Esophagus squamous epithelium (tissue), 5 donors: ENCODE data around the gene OVCA2. TPM values are rescaled to one million over a fixed set of nuclear protein-coding genes. Genes with fewer than 3 reads are reported as not detected.

Experiments used
- DNase-seq: peaks from one replicate; lab custom pipeline; 2025; lab: John Stamatoyannopoulos, UW
- H3K27ac ChIP-seq, 4 donors: fragments of 200-600 bp; sonication (generic); one replicate each; pipeline ENCODE4 v1.5.1; 2016 to 2019; ENCODE audit warnings: mild to moderate bottlenecking in 1 of 4
- H3K27me3 ChIP-seq, 4 donors: fragments of 200-600 bp; sonication (generic); 1 replicate in 3 of 4; 2 replicates in 1 of 4; pipeline versions ENCODE4 v1.5.1 to v1.6.0; 2017 to 2021; ENCODE audit warnings: antibody characterized with exemption in 1 of 4
- H3K36me3 ChIP-seq, 3 donors: fragments of 200-600 bp; sonication (generic); one replicate each; pipeline ENCODE4 v1.5.1; 2016 to 2019
- H3K4me1 ChIP-seq, 3 donors: fragments of 200-600 bp; sonication (generic); one replicate each; pipeline ENCODE4 v1.5.1; 2017 to 2019
- H3K4me3 ChIP-seq, 4 donors: fragments of 200-600 bp; sonication (generic); 1 replicate in 3 of 4; 2 replicates in 1 of 4; pipeline ENCODE4 v1.5.1; 2016 to 2019; ENCODE audit warnings: mild to moderate bottlenecking in 2 of 4, moderate library complexity in 1 of 4
- H3K9me3 ChIP-seq, 3 donors: fragments of 200-600 bp; sonication (generic); one replicate each; pipeline ENCODE4 v1.5.1; 2016 to 2019
- POLR2A ChIP-seq, 4 donors: fragments of 450-650 bp; IDR thresholded peaks; one replicate each; pipeline ENCODE4 v1.6.1; 2017; ENCODE audit warnings: antibody characterized with exemption in 4 of 4, mild to moderate bottlenecking in 4 of 4, moderate library complexity in 3 of 4
- WGBS, 2 donors: methylation state at CpG; one replicate each; pipeline ENCODE4 v1.1.5; 2018; 5-methylcytosine and 5-hydroxymethylcytosine counted together
- intact Hi-C: fragments of 100-400 bp; cut with DNase I; formaldehyde crosslinking; loops from one replicate; pipeline ENCODE4 v1.15.0; 2022
- small RNA-seq, 4 donors: library from RNA; depleted of rRNA; stranded (forward); fragments of <200 nt; gene quantifications; one replicate each; pipeline ENCODE3, GENCODE V24; 2016
- total RNA-seq, 4 donors: library from RNA; depleted of rRNA; stranded (reverse); fragments of >200 nt; gene quantifications; one replicate each; pipeline ENCODE4 v1.1.0, GENCODE V29; 2016
- TF ChIP-seq, protein P1 (sequence below), 6 experiments: fragments of 450-650 bp in 4 of 6; fragments of 200-600 bp in 2 of 6; sonication (generic) in 2 of 6; IDR thresholded peaks; one replicate each; pipeline ENCODE4 v1.5.1; 2016 to 2019; ENCODE audit warnings: antibody characterized with exemption in 6 of 6, mild to moderate bottlenecking in 4 of 6, moderate library complexity in 4 of 6
- donor health status: DM: yes; HTN: yes; CAD: no.

Gene OVCA2
- total RNA-seq, 4 donors from 2014 or later, result 42.3 to 70.5 (median 53.2) TPM

DNA sequence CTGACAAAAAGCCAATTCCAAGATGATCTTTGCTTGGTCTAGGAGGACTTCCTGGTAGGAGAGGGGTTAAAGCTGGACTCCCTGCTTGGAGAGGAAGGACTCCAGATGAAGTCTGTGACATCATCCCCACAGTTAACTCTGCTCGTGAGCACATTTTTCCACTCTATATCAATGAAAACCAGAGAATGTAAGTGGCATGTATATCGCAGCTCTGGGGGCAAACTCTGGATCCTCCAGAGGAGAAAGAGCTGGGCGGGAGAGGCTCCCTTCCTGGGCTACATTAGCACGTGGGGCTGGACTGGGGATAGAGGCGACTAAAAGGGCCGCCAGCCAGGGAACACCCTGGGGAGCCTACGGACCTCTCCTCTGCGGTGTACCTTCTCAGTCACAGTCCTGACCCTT lies 47.2 kb downstream of the OVCA2 start:
- peak overlapping the region; percentile 63 to 90 (median 85) for H3K27ac ChIP-seq
- TF ChIP-seq, protein P1, sequence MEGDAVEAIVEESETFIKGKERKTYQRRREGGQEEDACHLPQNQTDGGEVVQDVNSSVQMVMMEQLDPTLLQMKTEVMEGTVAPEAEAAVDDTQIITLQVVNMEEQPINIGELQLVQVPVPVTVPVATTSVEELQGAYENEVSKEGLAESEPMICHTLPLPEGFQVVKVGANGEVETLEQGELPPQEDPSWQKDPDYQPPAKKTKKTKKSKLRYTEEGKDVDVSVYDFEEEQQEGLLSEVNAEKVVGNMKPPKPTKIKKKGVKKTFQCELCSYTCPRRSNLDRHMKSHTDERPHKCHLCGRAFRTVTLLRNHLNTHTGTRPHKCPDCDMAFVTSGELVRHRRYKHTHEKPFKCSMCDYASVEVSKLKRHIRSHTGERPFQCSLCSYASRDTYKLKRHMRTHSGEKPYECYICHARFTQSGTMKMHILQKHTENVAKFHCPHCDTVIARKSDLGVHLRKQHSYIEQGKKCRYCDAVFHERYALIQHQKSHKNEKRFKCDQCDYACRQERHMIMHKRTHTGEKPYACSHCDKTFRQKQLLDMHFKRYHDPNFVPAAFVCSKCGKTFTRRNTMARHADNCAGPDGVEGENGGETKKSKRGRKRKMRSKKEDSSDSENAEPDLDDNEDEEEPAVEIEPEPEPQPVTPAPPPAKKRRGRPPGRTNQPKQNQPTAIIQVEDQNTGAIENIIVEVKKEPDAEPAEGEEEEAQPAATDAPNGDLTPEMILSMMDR (IDR thresholded peaks at IDR 0.05), result no peak
- no peak for TF ChIP-seq POLR2A (IDR thresholded peaks at IDR 0.05)
- DNase-seq, result no peak
- H3K27me3 ChIP-seq, result no peaks in the 10 kb centered on the region
- intact Hi-C loops, result no loop called here
- peaks cover 42 to 89% (median 51%) of the 10 kb centered on the region in 3 donors for H3K4me1 ChIP-seq
- WGBS, 2 donors, result 44 to 45% methylated on average over 8 of the region's 8 CpGs
- H3K9me3 ChIP-seq, result no peaks in the 10 kb centered on the region
- peak overlapping the region in 3 of 4 donors; percentile 28 to 51 (median 35) for H3K4me3 ChIP-seq
- H3K36me3 ChIP-seq, result peaks cover 0 to 13% (median 0%) of the 10 kb centered on the region in 3 donors

DNA sequence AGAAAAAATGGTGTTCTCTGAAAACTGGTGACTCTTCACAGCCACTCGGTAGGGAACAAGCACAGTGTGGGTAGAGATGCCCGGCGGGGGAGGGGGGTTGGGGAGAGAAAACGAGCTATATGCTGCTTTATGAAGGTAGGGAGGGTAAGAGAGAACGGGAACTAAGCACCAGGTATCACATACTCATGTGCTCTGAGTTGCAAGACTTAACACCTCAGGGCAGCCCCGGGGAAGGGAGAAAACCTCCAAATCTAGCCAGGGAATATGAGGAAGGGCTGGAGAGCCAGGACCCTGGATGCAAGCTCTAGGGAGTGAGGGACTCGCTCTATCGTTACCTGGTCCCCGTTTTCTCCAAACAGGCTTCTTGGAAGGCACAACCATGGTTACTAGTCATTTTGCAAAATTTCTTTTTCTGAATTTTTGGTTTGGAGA lies 48.4 kb downstream of the OVCA2 start:
- no peak for DNase-seq
- intact Hi-C loops, result loop anchor here (10.0 kb wide), 1 partner anchor 155 kb away; no protein-coding TSS in a partner anchor
- TF ChIP-seq, protein P1 (IDR thresholded peaks at IDR 0.05), result no peak
- TF ChIP-seq POLR2A (IDR thresholded peaks at IDR 0.05), result no peak
- Histone ChIP-seq H3K36me3 (peaks cover 0 to 11% (median 0%) of the 10 kb centered on the region in 3 donors), H3K27ac (peak overlapping the region in 3 of 4 donors; percentile 84 to 90 (median 86)), H3K4me1 (peaks cover 35 to 89% (median 47%) of the 10 kb centered on the region in 3 donors), H3K27me3 (no peaks in the 10 kb centered on the region), H3K4me3 (peak overlapping the region in 1 of 4 donors; percentile 51), H3K9me3 (no peaks in the 10 kb centered on the region)
- 53 to 77% methylated on average over 9 of the region's 9 CpGs for WGBS, 2 donors

DNA sequence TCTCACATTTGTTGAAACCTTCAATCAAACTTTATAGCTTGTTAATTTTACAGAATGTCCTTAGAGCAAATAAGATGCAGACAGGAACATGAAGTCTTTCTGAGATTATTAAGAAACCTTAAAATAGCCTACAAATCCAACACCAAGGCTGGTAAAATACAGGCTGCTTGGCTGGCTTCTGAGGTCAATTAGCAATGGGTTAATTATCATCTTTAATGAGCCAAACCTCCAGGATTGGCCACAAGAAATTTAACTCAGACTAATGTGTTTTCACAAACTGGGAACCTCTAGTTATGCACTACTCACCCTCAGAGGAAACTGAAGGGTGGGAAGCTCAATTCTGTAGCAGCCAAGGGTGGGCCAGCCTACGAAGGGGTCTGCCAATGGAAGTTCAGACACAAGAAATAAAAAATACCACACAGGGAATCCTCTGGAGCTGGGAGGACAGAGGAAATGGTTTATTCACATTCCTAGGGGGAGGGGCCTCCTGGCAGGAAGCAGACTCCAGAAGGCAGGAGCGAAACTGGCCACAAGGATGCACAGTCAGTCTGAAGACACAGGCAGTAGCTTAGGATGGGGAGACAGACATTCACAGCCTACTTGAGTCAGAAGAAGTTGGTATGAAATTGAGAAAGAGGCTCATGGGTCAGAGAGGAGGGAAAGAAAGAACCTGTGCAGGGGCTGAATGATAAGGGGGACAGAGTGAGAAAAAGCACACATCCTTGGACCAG lies 49.1 kb downstream of the OVCA2 start:
- intact Hi-C loops, result loop anchor here (10.0 kb wide), 1 partner anchor 154 kb away; no protein-coding TSS in a partner anchor

DNA sequence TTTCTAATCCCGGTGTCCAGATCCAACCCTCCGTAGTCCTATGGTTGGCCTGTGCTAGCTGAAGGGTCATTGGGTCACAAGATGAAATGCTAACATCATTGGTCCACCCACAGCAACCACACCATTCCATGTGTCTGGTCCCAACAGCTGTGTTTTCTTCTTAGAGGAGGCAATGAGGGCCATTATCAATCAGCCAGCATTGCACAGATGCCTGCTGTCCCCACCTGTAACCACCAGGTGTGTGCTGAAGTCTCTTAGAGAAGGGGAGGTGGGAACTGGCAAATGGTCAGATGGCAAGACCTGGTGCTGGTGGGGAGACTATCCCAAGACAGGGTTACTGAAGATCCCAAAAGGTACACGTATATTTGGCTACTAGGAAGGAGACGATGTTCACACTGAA lies 50.4 kb downstream of the OVCA2 start:
- no peak for DNase-seq
- WGBS, 2 donors, result 83 to 92% methylated on average over 2 to 4 of the region's 4 CpGs
- Histone ChIP-seq H3K36me3 (no peaks in the 10 kb centered on the region), H3K27ac (peak overlapping the region in 1 of 4 donors; percentile 8), H3K9me3 (no peaks in the 10 kb centered on the region), H3K4me1 (peaks cover 28 to 75% (median 39%) of the 10 kb centered on the region in 3 donors), H3K27me3 (no peaks in the 10 kb centered on the region), H3K4me3 (no peak overlapping the region)
- TF ChIP-seq POLR2A (IDR thresholded peaks at IDR 0.05), result no peak
- TF ChIP-seq, protein P1 (IDR thresholded peaks at IDR 0.05), result no peak
- intact Hi-C loops, result loop anchor here (10.0 kb wide), 1 partner anchor 153 kb away; no protein-coding TSS in a partner anchor

More for the DNA sequence above, 49.1 kb downstream of the OVCA2 start:
- H3K9me3 ChIP-seq, result no peaks in the 10 kb centered on the region
- TF ChIP-seq, protein P1 (IDR thresholded peaks at IDR 0.05), result peak in 2 of 6 experiments; percentile 13 to 32
- no peak for TF ChIP-seq POLR2A (IDR thresholded peaks at IDR 0.05)
- H3K27ac ChIP-seq, result peak overlapping the region; percentile 2 to 90 (median 85)
- H3K27me3 ChIP-seq, result no peaks in the 10 kb centered on the region
- no peak for DNase-seq
- H3K4me1 ChIP-seq, result peaks cover 33 to 88% (median 42%) of the 10 kb centered on the region in 3 donors
- WGBS, 2 donors, result 52 to 77% methylated on average over 2 of the region's 2 CpGs
- H3K4me3 ChIP-seq, result no peak overlapping the region
- H3K36me3 ChIP-seq, result peaks cover 0 to 4% (median 0%) of the 10 kb centered on the region in 3 donors

Small RNA genes lying within 50 kb of the gene (small RNA-seq; reads per million reads assigned to genes)
- gene AC090617.9, result 0 reads per million in 4 donors
- gene MIR132, result 5.2 to 12.3 (median 7.3) reads per million in 4 donors
- gene MIR212, result 1.8 to 4.2 (median 3.0) reads per million in 4 donors
- gene OVCA2, result 0 reads per million in 4 donors

Other genes starting within 250 kb of the OVCA2 start
- gene SMYD4, start 212.1 kb upstream of the OVCA2 start, total RNA-seq, result 1 to 10 TPM; 5.0 to 9.0 (median 6.5) TPM
- gene RPA1, start 212.0 kb upstream of the OVCA2 start, total RNA-seq, result 10 to 100 TPM; 16.3 to 29.8 (median 25.6) TPM
- gene RTN4RL1, start 16.7 kb upstream of the OVCA2 start, total RNA-seq, result 1 to 10 TPM; 1.1 to 4.0 (median 2.0) TPM
- 10 to 100 TPM; 14.9 to 55.7 (median 22.7) TPM for gene DPH1, start 11.9 kb upstream of the OVCA2 start, total RNA-seq
- 10 to 100 TPM in 1 of 4 donors, 1 to 10 TPM in 3; 2.1 to 14.1 (median 5.9) TPM for gene HIC1, start 13.1 kb downstream of the OVCA2 start, total RNA-seq